D721Med (cell line): Measurements from ENCODE around the gene EBF4.

Source experiments
- DNase-seq: peaks from one replicate; pipeline ENCODE4 v3.0.0; 2011; ENCODE audit warnings: low spot score; ENCODE audit not compliant: insufficient read length
- FAIRE-seq: peaks from 2 replicates; lab custom pipeline; 2011; peaks lifted over from hg19 to GRCh38; lab: Jason Lieb, UNC
- CTCF ChIP-seq: IDR thresholded peaks from 2 replicates; pipeline ENCODE4 v1.5.1; 2012; ENCODE audit warnings: mild to moderate bottlenecking, control low read depth; ENCODE audit not compliant: insufficient read depth; ENCODE audit errors: missing control alignments

EBF4 gene

GRCh38 chr20:2713285-2713684 lies 20.7 kb downstream of the EBF4 start:
- no peak for FAIRE-seq
- peak; percentile 32 for TF ChIP-seq CTCF
- no peak for DNase-seq

- no peak for TF ChIP-seq CTCF
- DNase-seq (no peak), FAIRE-seq (no peak)
Observed at GRCh38 chr20:2729251-2729713, 36.7 kb downstream of the EBF4 start.

GRCh38 chr20:2729791-2730190 lies 37.2 kb downstream of the EBF4 start:
- no peak for TF ChIP-seq CTCF
- DNase-seq (no peak), FAIRE-seq (no peak)

GRCh38 chr20:2734899-2735298 lies 42.3 kb downstream of the EBF4 start:
- no peak for FAIRE-seq
- TF ChIP-seq CTCF: no peak
- DNase-seq: no peak

- TF ChIP-seq CTCF: no peak
- FAIRE-seq (no peak), DNase-seq (no peak)
Observed at GRCh38 chr20:2736441-2736840, 43.9 kb downstream of the EBF4 start.

GRCh38 chr20:2738331-2739041 lies 45.9 kb downstream of the EBF4 start:
- no peak for FAIRE-seq
- no peak for TF ChIP-seq CTCF
- no peak for DNase-seq

- DNase-seq: no peak
- no peak for FAIRE-seq
- no peak for TF ChIP-seq CTCF
Observed at GRCh38 chr20:2739042-2739398, 46.4 kb downstream of the EBF4 start.
